Measurements from ENCODE around the gene TCTN2.

TCTN2 gene

GRCh38 chr12:123744836-123745235, 73.9 kb downstream of the TCTN2 start:
- Histone ChIP-seq H3K27ac (ENCODE audit: low read length) (no peak overlapping the region), H3K4me1 (ENCODE audit: low read length) (no peaks in the 10 kb centered on the region), H3K4me2 (ENCODE audit: low read depth, low read length) (no peak overlapping the region), H3K9ac (ENCODE audit: low read length) (no peak overlapping the region), H3K36me3 (replicated peaks; ENCODE audit: insufficient read depth, low read length) (no peaks in the 10 kb centered on the region), H3F3A (ENCODE audit: insufficient read depth, low read length) (no peaks in the 10 kb centered on the region), H2AFZ (ENCODE audit: low read length) (no peak overlapping the region), H3K27me3 (replicated peaks; ENCODE audit: insufficient read depth, low read length) (no peaks in the 10 kb centered on the region), H3K9me3 (replicated peaks; ENCODE audit: insufficient read depth, low read length) (no peaks in the 10 kb centered on the region), H3K9me2 (replicated peaks; ENCODE audit: insufficient read depth, low read length) (no peaks in the 10 kb centered on the region), H3K4me3 (ENCODE audit: low read length) (no peak overlapping the region), H4K20me1 (ENCODE audit: insufficient read depth, low read length) (no peaks in the 10 kb centered on the region), H3K79me2 (ENCODE audit: low read length) (no peaks in the 10 kb centered on the region)
- no peak for DNase-seq
- TF ChIP-seq EZH2phosphoT487 (IDR thresholded peaks at IDR 0.05; ENCODE audit: low read length) (no peak), EZH2 (optimal IDR thresholded peaks at IDR 0.05; ENCODE audit: low read depth, low read length) (no peak), CTCF (IDR thresholded peaks at IDR 0.05; ENCODE audit: low read length) (no peak)

GRCh38 chr12:123747309-123747708, 76.4 kb downstream of the TCTN2 start:
- DNase-seq: no peak
- H2AFZ ChIP-seq (ENCODE audit: low read length): no peak overlapping the region
- no peak overlapping the region for H3K27ac ChIP-seq (ENCODE audit: low read length)
- no peaks in the 10 kb centered on the region for H3K27me3 ChIP-seq (replicated peaks; ENCODE audit: insufficient read depth, low read length)
- H3F3A ChIP-seq (ENCODE audit: insufficient read depth, low read length): no peaks in the 10 kb centered on the region
- H3K36me3 ChIP-seq (replicated peaks; ENCODE audit: insufficient read depth, low read length): no peaks in the 10 kb centered on the region
- no peak overlapping the region for H3K9ac ChIP-seq (ENCODE audit: low read length)
- no peak overlapping the region for H3K4me3 ChIP-seq (ENCODE audit: low read length)
- H3K9me2 ChIP-seq (replicated peaks; ENCODE audit: insufficient read depth, low read length): no peaks in the 10 kb centered on the region
- H4K20me1 ChIP-seq (ENCODE audit: insufficient read depth, low read length): no peaks in the 10 kb centered on the region
- no peaks in the 10 kb centered on the region for H3K4me1 ChIP-seq (ENCODE audit: low read length)
- no peaks in the 10 kb centered on the region for H3K79me2 ChIP-seq (ENCODE audit: low read length)
- H3K4me2 ChIP-seq (ENCODE audit: low read depth, low read length): no peak overlapping the region
- H3K9me3 ChIP-seq (replicated peaks; ENCODE audit: insufficient read depth, low read length): no peaks in the 10 kb centered on the region
- TF ChIP-seq EZH2phosphoT487 (IDR thresholded peaks at IDR 0.05; ENCODE audit: low read length) (no peak), EZH2 (optimal IDR thresholded peaks at IDR 0.05; ENCODE audit: low read depth, low read length) (no peak), CTCF (IDR thresholded peaks at IDR 0.05; ENCODE audit: low read length) (no peak)

- no peak overlapping the region for H3K4me3 ChIP-seq (ENCODE audit: low read length)
- H3K4me1 ChIP-seq (ENCODE audit: low read length): no peaks in the 10 kb centered on the region
- H3K27ac ChIP-seq (ENCODE audit: low read length): no peak overlapping the region
- no peaks in the 10 kb centered on the region for H4K20me1 ChIP-seq (ENCODE audit: insufficient read depth, low read length)
- H3K36me3 ChIP-seq (replicated peaks; ENCODE audit: insufficient read depth, low read length): no peaks in the 10 kb centered on the region
- H3K4me2 ChIP-seq (ENCODE audit: low read depth, low read length): no peak overlapping the region
- no peaks in the 10 kb centered on the region for H3K79me2 ChIP-seq (ENCODE audit: low read length)
- no peak for TF ChIP-seq EZH2phosphoT487 (IDR thresholded peaks at IDR 0.05; ENCODE audit: low read length)
- TF ChIP-seq EZH2 (optimal IDR thresholded peaks at IDR 0.05; ENCODE audit: low read depth, low read length): no peak
- TF ChIP-seq CTCF (IDR thresholded peaks at IDR 0.05; ENCODE audit: low read length): no peak
- H3K9me3 ChIP-seq (replicated peaks; ENCODE audit: insufficient read depth, low read length): no peaks in the 10 kb centered on the region
- H3K27me3 ChIP-seq (replicated peaks; ENCODE audit: insufficient read depth, low read length): no peaks in the 10 kb centered on the region
- no peak for DNase-seq
- no peaks in the 10 kb centered on the region for H3K9me2 ChIP-seq (replicated peaks; ENCODE audit: insufficient read depth, low read length)
- H2AFZ ChIP-seq (ENCODE audit: low read length): no peak overlapping the region
- H3K9ac ChIP-seq (ENCODE audit: low read length): no peak overlapping the region
- H3F3A ChIP-seq (ENCODE audit: insufficient read depth, low read length): no peaks in the 10 kb centered on the region
Observed at GRCh38 chr12:123748161-123748560, 77.2 kb downstream of the TCTN2 start.
